Measurements from ENCODE around the gene CNNM2. TPM values are rescaled to one million over a fixed set of nuclear protein-coding genes. Genes with fewer than 3 reads are reported as not detected.
A peak's percentile ranks its signal among the peaks of the same experiment; 100 is the strongest.

Gene CNNM2
- total and polyA plus RNA-seq, 8 donors = 6.0 to 10.3 (median 8.3) TPM

DNA sequence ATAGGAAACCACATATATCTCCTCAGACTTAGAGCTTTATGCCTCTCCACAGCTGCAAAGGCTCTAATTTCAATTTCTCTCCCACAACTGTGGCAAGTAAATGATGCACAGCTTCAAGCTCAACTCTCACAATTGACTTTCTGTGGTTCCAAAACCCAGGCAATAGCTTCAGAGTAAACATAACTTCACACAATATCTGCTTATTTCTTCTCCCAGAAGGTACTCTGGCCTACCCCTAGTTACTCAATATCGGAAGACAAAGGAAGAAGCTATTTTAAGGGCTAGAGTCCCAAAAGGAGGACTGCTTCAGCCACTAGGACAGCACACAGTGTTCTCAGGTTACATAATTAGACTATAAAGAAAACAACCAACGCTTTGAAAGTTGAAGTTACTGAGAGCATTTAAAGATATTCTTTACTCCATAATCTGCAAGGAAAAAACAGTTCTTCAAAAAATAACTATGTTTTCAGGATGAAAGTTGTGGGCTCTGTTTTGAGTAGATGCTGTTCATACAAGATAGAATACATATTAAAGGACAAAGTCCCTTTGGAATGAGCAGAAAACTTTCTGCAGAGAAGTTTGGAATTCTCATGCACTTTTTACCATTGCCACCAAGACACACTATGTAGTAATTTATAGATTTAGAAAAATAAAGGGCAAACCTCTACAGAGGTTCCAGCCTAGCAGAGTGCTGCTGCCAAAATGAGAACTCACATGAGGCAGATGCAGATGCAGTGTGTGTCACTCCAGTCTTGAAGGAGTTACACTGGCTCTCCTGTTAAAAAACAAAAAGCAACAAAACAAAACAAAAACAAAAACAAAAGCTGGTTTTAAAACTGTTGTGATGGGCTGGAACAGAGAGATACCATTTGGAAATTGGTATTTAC lies 193.2 kb downstream of the CNNM2 start:
- intact Hi-C loops (cut with DNase I) = loop anchor here in 1 of 2 donors (10.0 kb wide), 1 partner anchor 134 kb away; the partner anchor contains the start of gene RPEL1
- TF ChIP-seq, protein P1, sequence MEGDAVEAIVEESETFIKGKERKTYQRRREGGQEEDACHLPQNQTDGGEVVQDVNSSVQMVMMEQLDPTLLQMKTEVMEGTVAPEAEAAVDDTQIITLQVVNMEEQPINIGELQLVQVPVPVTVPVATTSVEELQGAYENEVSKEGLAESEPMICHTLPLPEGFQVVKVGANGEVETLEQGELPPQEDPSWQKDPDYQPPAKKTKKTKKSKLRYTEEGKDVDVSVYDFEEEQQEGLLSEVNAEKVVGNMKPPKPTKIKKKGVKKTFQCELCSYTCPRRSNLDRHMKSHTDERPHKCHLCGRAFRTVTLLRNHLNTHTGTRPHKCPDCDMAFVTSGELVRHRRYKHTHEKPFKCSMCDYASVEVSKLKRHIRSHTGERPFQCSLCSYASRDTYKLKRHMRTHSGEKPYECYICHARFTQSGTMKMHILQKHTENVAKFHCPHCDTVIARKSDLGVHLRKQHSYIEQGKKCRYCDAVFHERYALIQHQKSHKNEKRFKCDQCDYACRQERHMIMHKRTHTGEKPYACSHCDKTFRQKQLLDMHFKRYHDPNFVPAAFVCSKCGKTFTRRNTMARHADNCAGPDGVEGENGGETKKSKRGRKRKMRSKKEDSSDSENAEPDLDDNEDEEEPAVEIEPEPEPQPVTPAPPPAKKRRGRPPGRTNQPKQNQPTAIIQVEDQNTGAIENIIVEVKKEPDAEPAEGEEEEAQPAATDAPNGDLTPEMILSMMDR (IDR thresholded peaks at IDR 0.05) = no peak
- peak overlapping the region; percentile 2 to 8 for H3K27ac ChIP-seq
- H3K4me1 ChIP-seq = peaks cover 17 to 31% of the 10 kb centered on the region in 2 donors
- peak; percentile 66 for ATAC-seq
- H3K4me3 ChIP-seq = no peak overlapping the region
- no peaks in the 10 kb centered on the region for H3K27me3 ChIP-seq
- H3K9me3 ChIP-seq = no peaks in the 10 kb centered on the region
- DNase-seq = no peak
- peaks cover 0 to 11% of the 10 kb centered on the region in 2 donors for H3K36me3 ChIP-seq

GRCh38 chr10:103111918-103112877 lies 194.1 kb downstream of the CNNM2 start:
- no peaks in the 10 kb centered on the region for H3K9me3 ChIP-seq
- no peaks in the 10 kb centered on the region for H3K27me3 ChIP-seq
- DNase-seq (no peak), ATAC-seq (no peak)
- intact Hi-C loops (cut with DNase I) = loop anchor here in 1 of 2 donors (10.0 kb wide), 1 partner anchor 133 kb away; the partner anchor contains the start of gene RPEL1
- TF ChIP-seq, protein P1 (IDR thresholded peaks at IDR 0.05) = no peak
- H3K36me3 ChIP-seq = peaks cover 0 to 8% of the 10 kb centered on the region in 2 donors
- no peak overlapping the region for H3K4me3 ChIP-seq
- peaks cover 17 to 31% of the 10 kb centered on the region in 2 donors for H3K4me1 ChIP-seq
- H3K27ac ChIP-seq = peak overlapping the region; percentile 2 to 8

GRCh38 chr10:103114876-103115275 lies 196.8 kb downstream of the CNNM2 start:
- H3K27ac ChIP-seq = no peak overlapping the region
- no peaks in the 10 kb centered on the region for H3K27me3 ChIP-seq
- no peak overlapping the region for H3K4me3 ChIP-seq
- no peaks in the 10 kb centered on the region for H3K9me3 ChIP-seq
- H3K4me1 ChIP-seq = peaks cover 17 to 26% of the 10 kb centered on the region in 2 donors
- TF ChIP-seq, protein P1 (IDR thresholded peaks at IDR 0.05) = no peak
- intact Hi-C loops (cut with DNase I) = loop anchor here in 1 of 2 donors (10.0 kb wide), 1 partner anchor 130 kb away; the partner anchor contains the start of gene RPEL1
- no peaks in the 10 kb centered on the region for H3K36me3 ChIP-seq
- ATAC-seq (no peak), DNase-seq (no peak)

DNA sequence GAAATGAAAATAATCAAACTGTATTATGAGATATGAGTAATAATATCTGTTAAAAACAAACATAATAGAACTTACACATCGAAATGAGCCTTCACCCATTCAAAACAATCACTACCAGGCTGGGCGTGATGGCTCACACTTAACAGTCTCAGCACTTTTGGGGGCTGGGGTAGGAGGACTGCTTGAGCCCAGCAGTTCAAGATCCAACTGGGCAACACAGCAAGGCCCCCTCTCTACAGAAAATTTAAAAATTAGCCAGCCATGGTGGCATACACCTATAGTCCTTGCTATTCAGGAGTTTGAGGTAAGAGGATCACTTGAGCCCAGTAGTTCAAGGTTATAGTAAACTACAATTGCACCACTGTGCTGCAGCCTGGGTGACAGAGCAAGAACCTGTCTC lies 199.2 kb downstream of the CNNM2 start:
- H3K4me3 ChIP-seq = no peak overlapping the region
- H3K9me3 ChIP-seq = no peaks in the 10 kb centered on the region
- TF ChIP-seq, protein P1 (IDR thresholded peaks at IDR 0.05) = no peak
- H3K4me1 ChIP-seq = peaks cover 5 to 13% of the 10 kb centered on the region in 2 donors
- ATAC-seq (no peak), DNase-seq (no peak)
- intact Hi-C loops (cut with DNase I) = loop anchor here in 1 of 2 donors (10.0 kb wide), 1 partner anchor 128 kb away; the partner anchor contains the start of gene RPEL1
- no peaks in the 10 kb centered on the region for H3K27me3 ChIP-seq
- H3K27ac ChIP-seq = no peak overlapping the region
- H3K36me3 ChIP-seq = no peaks in the 10 kb centered on the region
